ENCODE data around the gene BOLA3. TPM values are rescaled to one million over a fixed set of nuclear protein-coding genes. Genes with fewer than 3 reads are reported as not detected.

The BOLA3 gene
- total and polyA plus RNA-seq, 12 donors, result 63.9 to 166 (median 85.5) TPM

DNA sequence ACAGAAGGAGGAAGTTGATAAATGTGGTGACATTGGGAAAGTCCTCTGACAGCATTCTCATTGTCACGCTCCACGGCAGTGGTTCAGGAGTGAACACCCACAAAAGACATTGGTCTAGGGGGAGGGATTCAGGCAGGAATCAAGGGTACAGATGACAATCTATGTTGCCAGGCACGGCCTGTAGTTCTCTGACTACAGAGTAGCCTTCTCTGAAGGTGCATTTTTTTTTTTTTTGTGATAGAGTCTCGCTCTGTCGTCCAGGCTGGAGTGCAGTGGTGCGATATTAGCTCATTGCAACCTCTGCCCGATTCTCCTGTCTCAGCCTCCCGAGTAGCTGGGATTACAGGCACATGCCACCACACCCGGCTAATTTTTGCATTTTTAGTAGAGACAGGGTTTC lies 38.3 kb upstream of the BOLA3 start:
- intact Hi-C loops (cut with DNase I), result no loop called here
- peak in 7 of 8 donors; percentile 35 to 71 (median 60) for ATAC-seq
- Histone ChIP-seq H3K9me3 (no peaks in the 10 kb centered on the region), H3K4me3 (peak overlapping the region in 1 of 10 donors; percentile 26), H3K4me1 (peaks cover 0 to 50% (median 0%) of the 10 kb centered on the region in 9 donors), H3K27ac (peak overlapping the region in 3 of 10 donors; percentile 23 to 93 (median 39)), H3K36me3 (no peaks in the 10 kb centered on the region), H3K27me3 (no peaks in the 10 kb centered on the region)
- DNase-seq, result no peak
- TF ChIP-seq, protein P1, sequence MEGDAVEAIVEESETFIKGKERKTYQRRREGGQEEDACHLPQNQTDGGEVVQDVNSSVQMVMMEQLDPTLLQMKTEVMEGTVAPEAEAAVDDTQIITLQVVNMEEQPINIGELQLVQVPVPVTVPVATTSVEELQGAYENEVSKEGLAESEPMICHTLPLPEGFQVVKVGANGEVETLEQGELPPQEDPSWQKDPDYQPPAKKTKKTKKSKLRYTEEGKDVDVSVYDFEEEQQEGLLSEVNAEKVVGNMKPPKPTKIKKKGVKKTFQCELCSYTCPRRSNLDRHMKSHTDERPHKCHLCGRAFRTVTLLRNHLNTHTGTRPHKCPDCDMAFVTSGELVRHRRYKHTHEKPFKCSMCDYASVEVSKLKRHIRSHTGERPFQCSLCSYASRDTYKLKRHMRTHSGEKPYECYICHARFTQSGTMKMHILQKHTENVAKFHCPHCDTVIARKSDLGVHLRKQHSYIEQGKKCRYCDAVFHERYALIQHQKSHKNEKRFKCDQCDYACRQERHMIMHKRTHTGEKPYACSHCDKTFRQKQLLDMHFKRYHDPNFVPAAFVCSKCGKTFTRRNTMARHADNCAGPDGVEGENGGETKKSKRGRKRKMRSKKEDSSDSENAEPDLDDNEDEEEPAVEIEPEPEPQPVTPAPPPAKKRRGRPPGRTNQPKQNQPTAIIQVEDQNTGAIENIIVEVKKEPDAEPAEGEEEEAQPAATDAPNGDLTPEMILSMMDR (IDR thresholded peaks at IDR 0.05), result no peak
- 77 to 80% methylated on average over 9 of the region's 9 CpGs for WGBS, 2 donors

DNA sequence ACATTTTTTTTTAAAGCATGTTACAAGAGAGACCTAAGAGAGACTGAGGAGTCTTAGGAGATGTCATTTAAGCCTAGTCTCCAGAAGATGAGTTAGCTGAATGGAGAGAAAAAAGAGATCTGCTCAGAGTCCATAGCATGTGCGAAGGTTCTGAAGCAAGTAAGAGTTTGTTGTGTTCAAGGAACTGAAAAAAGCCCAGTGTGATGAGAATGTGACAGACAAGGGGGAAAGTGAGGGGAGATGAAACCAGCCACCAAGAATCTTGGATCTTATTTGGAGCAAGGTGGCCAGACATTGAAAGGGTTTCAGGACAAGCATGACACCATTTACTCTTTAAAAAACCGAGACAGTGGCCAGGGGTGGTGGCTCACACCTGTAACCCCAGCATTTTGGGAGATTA lies 36.2 kb upstream of the BOLA3 start:
- intact Hi-C loops (cut with DNase I), result no loop called here
- Histone ChIP-seq H3K4me3 (no peak overlapping the region), H3K9me3 (no peaks in the 10 kb centered on the region), H3K27ac (peak overlapping the region in 1 of 10 donors; percentile 47), H3K36me3 (no peaks in the 10 kb centered on the region), H3K27me3 (no peaks in the 10 kb centered on the region), H3K4me1 (peaks cover 0 to 70% (median 3%) of the 10 kb centered on the region in 9 donors)
- ATAC-seq (no peak), DNase-seq (no peak)
- TF ChIP-seq, protein P1 (IDR thresholded peaks at IDR 0.05), result no peak
- 79 to 94% methylated on average over 2 of the region's 2 CpGs for WGBS, 2 donors

DNA sequence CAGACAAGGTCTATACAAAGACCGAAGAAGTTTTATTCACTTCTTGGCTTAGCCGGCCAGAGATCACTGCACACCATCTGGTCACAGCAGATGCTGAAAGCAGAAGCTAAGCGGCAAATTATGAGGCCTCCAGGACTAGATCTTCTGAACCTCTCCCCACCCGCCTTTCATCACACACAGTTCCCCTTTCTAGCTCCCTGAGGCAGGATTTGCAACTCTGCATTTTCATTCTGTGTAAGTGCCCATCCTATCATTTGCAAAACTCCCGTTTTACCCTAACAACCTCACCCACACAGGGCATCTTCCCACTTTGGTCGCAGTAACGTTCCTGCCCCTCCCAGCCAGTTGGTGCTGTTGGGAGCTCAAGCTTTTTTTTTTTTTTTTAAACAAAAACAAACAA lies 34.0 kb upstream of the BOLA3 start:
- no peaks in the 10 kb centered on the region for H3K36me3 ChIP-seq
- no peak overlapping the region for H3K4me3 ChIP-seq
- TF ChIP-seq, protein P1 (IDR thresholded peaks at IDR 0.05), result no peak
- peaks cover 3 to 60% (median 14%) of the 10 kb centered on the region in 9 donors for H3K4me1 ChIP-seq
- H3K27me3 ChIP-seq, result no peaks in the 10 kb centered on the region
- 45 to 61% methylated on average over 7 of the region's 7 CpGs for WGBS, 2 donors
- ATAC-seq (peak in 5 of 8 donors; percentile 7 to 14 (median 13)), DNase-seq (peak in 1 of 2 donors; percentile 42)
- intact Hi-C loops (cut with DNase I), result no loop called here
- no peaks in the 10 kb centered on the region for H3K9me3 ChIP-seq
- peak overlapping the region in 2 of 10 donors; percentile 24 to 95 for H3K27ac ChIP-seq

DNA sequence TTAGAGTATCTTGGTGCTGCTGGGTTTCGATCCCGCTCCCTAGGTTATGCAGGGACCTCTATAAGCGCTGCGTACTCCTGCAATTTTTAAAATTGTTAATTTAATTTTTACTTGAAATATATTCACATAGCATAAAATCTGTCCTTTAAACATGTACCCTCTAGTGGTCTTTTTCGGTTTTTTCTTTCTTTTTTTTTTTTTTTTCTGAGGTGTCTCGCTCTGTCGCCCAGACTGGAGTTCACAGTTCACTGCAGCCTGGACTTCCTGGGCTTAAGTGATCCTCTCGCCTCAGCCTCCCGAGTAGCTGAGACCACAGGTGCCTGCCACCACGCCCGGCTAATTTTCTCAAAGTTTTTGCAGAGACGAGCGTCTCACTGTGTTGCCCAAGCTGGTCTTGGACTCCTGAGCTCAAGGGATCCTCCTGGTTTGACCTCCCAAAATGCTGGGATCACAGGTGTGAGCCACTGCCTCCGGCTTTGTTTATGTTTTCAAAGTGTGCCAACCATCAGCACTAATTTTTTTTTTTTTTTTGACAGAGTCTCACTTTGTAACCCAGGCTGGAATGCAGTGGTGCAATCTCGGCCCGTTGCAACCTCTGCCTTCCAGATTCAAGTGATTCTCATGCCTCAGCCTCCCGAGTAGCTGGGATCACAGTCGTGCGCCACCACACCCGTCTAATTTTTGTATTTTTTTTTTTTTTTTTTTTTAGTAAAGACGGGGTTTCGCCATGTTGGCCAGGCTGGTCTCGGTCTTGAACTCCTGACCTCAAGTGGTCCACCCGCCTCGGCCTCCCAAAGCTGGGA lies 31.6 kb upstream of the BOLA3 start:
- ATAC-seq, result peak in 5 of 8 donors; percentile 0 to 4 (median 2)
- H3K27ac ChIP-seq, result peak overlapping the region in 8 of 10 donors; percentile 91 to 96 (median 94)
- no peaks in the 10 kb centered on the region for H3K27me3 ChIP-seq
- H3K4me3 ChIP-seq, result peak overlapping the region; percentile 75 to 95 (median 88)
- no peaks in the 10 kb centered on the region for H3K36me3 ChIP-seq
- DNase-seq, result no peak
- TF ChIP-seq, protein P1 (IDR thresholded peaks at IDR 0.05), result peak in 7 of 9 donors; percentile 21 to 47 (median 34)
- H3K4me1 ChIP-seq, result peaks cover 3 to 69% (median 30%) of the 10 kb centered on the region in 9 donors
- no peaks in the 10 kb centered on the region for H3K9me3 ChIP-seq
- 55 to 56% methylated on average over 25 of the region's 25 CpGs for WGBS, 2 donors
- intact Hi-C loops (cut with DNase I), result loop anchor here in 1 of 10 donors (2.0 kb wide), 1 partner anchor 20 kb away; the partner anchor contains the start of gene MTHFD2

All from heart right ventricle (tissue), 16 donors.